Measurements from ENCODE around the gene INSR. TPM values are rescaled to one million over a fixed set of nuclear protein-coding genes. Genes with fewer than 3 reads are reported as not detected.

Gene INSR
- total and polyA plus RNA-seq, 2 donors, result 15.3 to 38.6 TPM

- no peak overlapping the region for H3K27ac ChIP-seq (ENCODE audit: low read depth)
- H3K4me1 ChIP-seq (ENCODE audit: insufficient read depth), result no peaks in the 10 kb centered on the region
- H3K36me3 ChIP-seq (ENCODE audit: insufficient read depth), result peaks cover 4% of the 10 kb centered on the region
- no peak for DNase-seq (ENCODE audit: extremely low spot score)
- no peak overlapping the region for H3K4me3 ChIP-seq (ENCODE audit: low read depth, low read length)
- 97% methylated on average over 16 of the region's 16 CpGs for WGBS
Measured at GRCh38 chr19:7132054-7132453, 162.2 kb downstream of the INSR start.

DNA sequence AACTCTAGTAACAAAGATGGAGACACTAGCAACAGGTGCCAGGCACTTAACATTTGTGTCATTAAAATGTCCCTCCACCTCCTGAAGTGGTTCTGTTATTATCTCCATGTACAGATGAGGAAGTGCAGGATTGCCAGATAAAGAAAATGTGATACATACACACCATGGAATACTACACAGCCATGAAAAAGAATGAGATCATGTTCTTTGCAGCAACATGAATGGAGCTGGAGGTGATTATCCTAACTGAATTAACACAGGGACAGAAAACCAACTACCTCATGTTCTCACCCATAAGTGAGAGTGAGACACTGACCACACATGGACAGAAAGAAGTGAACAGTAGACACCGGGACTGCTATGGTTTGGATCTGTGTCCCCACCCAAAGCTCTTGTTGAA lies 164.2 kb downstream of the INSR start:
- whole genome bisulfite sequencing, result 98% methylated on average over 1 of the region's 1 CpG
- DNase-seq (ENCODE audit: extremely low spot score), result no peak
- Histone ChIP-seq H3K4me3 (ENCODE audit: low read depth, low read length) (no peak overlapping the region), H3K36me3 (ENCODE audit: insufficient read depth) (peaks cover 13% of the 10 kb centered on the region), H3K4me1 (ENCODE audit: insufficient read depth) (no peaks in the 10 kb centered on the region), H3K27ac (ENCODE audit: low read depth) (no peak overlapping the region)

- WGBS, result over 99% methylated on average over 3 of the region's 3 CpGs
- Histone ChIP-seq H3K27ac (ENCODE audit: low read depth) (no peak overlapping the region), H3K4me3 (ENCODE audit: low read depth, low read length) (no peak overlapping the region), H3K4me1 (ENCODE audit: insufficient read depth) (no peaks in the 10 kb centered on the region), H3K36me3 (ENCODE audit: insufficient read depth) (peaks cover 10% of the 10 kb centered on the region)
- no peak for DNase-seq (ENCODE audit: extremely low spot score)
Measured at GRCh38 chr19:7126132-7126531, 168.1 kb downstream of the INSR start.

GRCh38 chr19:7125221-7125620 lies 169.0 kb downstream of the INSR start:
- no peak for DNase-seq (ENCODE audit: extremely low spot score)
- Histone ChIP-seq H3K27ac (ENCODE audit: low read depth) (no peak overlapping the region), H3K36me3 (ENCODE audit: insufficient read depth) (peaks cover 10% of the 10 kb centered on the region), H3K4me1 (ENCODE audit: insufficient read depth) (no peaks in the 10 kb centered on the region), H3K4me3 (ENCODE audit: low read depth, low read length) (no peak overlapping the region)
- WGBS, result 96% methylated on average over 16 of the region's 16 CpGs

GRCh38 chr19:7124782-7125181 lies 169.4 kb downstream of the INSR start:
- 62% methylated on average over 3 of the region's 3 CpGs for WGBS
- DNase-seq (ENCODE audit: extremely low spot score), result no peak
- no peak overlapping the region for H3K4me3 ChIP-seq (ENCODE audit: low read depth, low read length)
- no peaks in the 10 kb centered on the region for H3K4me1 ChIP-seq (ENCODE audit: insufficient read depth)
- H3K27ac ChIP-seq (ENCODE audit: low read depth), result no peak overlapping the region
- peaks cover 10% of the 10 kb centered on the region for H3K36me3 ChIP-seq (ENCODE audit: insufficient read depth)

GRCh38 chr19:7122701-7123100 lies 171.5 kb downstream of the INSR start:
- Histone ChIP-seq H3K36me3 (ENCODE audit: insufficient read depth) (peaks cover 9% of the 10 kb centered on the region), H3K4me3 (ENCODE audit: low read depth, low read length) (no peak overlapping the region), H3K27ac (ENCODE audit: low read depth) (no peak overlapping the region), H3K4me1 (ENCODE audit: insufficient read depth) (no peaks in the 10 kb centered on the region)
- 96% methylated on average over 16 of the region's 16 CpGs for WGBS
- no peak for DNase-seq (ENCODE audit: extremely low spot score)

DNA sequence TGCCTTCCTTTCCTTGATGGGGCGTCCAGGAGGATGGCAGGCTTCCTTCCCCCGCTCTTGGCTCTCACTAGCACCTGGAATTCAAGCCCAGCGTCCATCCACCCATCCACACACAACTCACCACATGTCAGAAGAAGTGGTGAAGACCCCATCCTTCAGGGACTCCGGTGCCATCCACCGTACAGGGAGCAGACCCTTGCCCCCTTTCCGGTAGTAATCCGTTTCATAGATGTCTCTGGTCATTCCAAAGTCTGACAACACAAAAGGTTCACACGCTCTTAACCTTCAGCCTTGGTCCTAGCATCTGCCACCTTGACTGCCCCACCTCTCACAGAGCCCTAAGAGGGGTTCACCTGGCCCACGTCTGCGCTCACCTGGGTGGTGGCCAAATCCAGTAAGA lies 173.7 kb downstream of the INSR start:
- no peak for DNase-seq (ENCODE audit: extremely low spot score)
- 95% methylated on average over 10 of the region's 10 CpGs for WGBS
- Histone ChIP-seq H3K4me3 (ENCODE audit: low read depth, low read length) (no peak overlapping the region), H3K36me3 (ENCODE audit: insufficient read depth) (peaks cover 4% of the 10 kb centered on the region), H3K27ac (ENCODE audit: low read depth) (no peak overlapping the region), H3K4me1 (ENCODE audit: insufficient read depth) (no peaks in the 10 kb centered on the region)

- peaks cover 4% of the 10 kb centered on the region for H3K36me3 ChIP-seq (ENCODE audit: insufficient read depth)
- H3K27ac ChIP-seq (ENCODE audit: low read depth), result no peak overlapping the region
- 95% methylated on average over 14 of the region's 14 CpGs for WGBS
- H3K4me3 ChIP-seq (ENCODE audit: low read depth, low read length), result no peak overlapping the region
- H3K4me1 ChIP-seq (ENCODE audit: insufficient read depth), result no peaks in the 10 kb centered on the region
- DNase-seq (ENCODE audit: extremely low spot score), result no peak
Measured at GRCh38 chr19:7119582-7119981, 174.6 kb downstream of the INSR start.

DNA sequence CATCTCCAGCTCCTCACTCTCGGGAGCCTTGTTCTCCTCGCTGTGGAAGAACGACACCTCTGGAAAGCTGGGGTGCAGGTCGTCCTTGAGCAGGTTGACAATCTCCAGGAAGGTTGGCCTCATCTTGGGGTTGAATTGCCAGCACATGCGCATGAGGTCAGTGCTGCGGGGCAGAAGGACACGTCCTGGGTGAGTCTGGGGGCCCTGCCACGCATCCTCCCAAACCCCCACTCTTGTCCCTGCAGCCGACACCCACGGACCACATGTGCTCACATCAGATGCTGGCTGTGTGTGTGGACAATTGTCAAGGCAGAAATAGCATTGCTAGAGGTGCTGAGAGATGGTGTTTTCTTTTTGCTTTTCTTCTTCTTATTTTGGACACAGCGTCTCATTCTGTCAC lies 177.0 kb downstream of the INSR start:
- no peak for DNase-seq (ENCODE audit: extremely low spot score)
- WGBS, result 94% methylated on average over 11 of the region's 11 CpGs

DNA sequence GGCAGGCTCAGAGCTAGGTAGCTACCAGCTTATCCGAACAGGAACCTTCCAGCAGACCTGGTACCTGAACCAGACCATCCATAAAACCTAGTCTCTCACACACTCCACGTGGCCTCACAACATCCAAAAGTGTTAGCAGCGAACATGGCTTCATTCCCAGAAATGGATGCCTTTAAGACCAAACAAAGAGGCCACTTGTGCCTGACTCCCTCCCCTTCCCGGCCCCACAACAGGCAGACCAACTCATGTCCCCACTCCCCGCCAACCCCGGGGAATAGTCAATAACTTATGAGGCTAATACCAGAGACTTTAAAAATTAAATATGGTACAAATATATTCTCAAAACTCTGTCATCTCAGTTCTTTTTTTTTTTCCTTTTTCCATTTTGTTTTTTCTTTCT lies 178.5 kb downstream of the INSR start:
- H3K4me1 ChIP-seq (ENCODE audit: insufficient read depth), result no peaks in the 10 kb centered on the region
- no peak overlapping the region for H3K4me3 ChIP-seq (ENCODE audit: low read depth, low read length)
- peaks cover 4% of the 10 kb centered on the region for H3K36me3 ChIP-seq (ENCODE audit: insufficient read depth)
- WGBS, result 78% methylated on average over 6 of the region's 6 CpGs
- no peak overlapping the region for H3K27ac ChIP-seq (ENCODE audit: low read depth)
- no peak for DNase-seq (ENCODE audit: extremely low spot score)

More for the DNA sequence above, 177.0 kb downstream of the INSR start:
- Histone ChIP-seq H3K36me3 (ENCODE audit: insufficient read depth) (peaks cover 4% of the 10 kb centered on the region), H3K4me3 (ENCODE audit: low read depth, low read length) (no peak overlapping the region), H3K4me1 (ENCODE audit: insufficient read depth) (no peaks in the 10 kb centered on the region), H3K27ac (ENCODE audit: low read depth) (no peak overlapping the region)

GRCh38 chr19:7113233-7113632 lies 181.0 kb downstream of the INSR start:
- no peaks in the 10 kb centered on the region for H3K4me1 ChIP-seq (ENCODE audit: insufficient read depth)
- whole genome bisulfite sequencing, result 92% methylated on average over 1 of the region's 1 CpG

GRCh38 chr19:7112675-7113074 lies 181.5 kb downstream of the INSR start:
- Histone ChIP-seq H3K36me3 (ENCODE audit: insufficient read depth) (peaks cover 4% of the 10 kb centered on the region), H3K4me3 (ENCODE audit: low read depth, low read length) (no peak overlapping the region), H3K4me1 (ENCODE audit: insufficient read depth) (no peaks in the 10 kb centered on the region), H3K27ac (ENCODE audit: low read depth) (no peak overlapping the region)
- DNase-seq (ENCODE audit: extremely low spot score), result no peak
- WGBS, result 92% methylated on average over 4 of the region's 4 CpGs

More at GRCh38 chr19:7113233-7113632, 181.0 kb downstream of the INSR start:
- DNase-seq (ENCODE audit: extremely low spot score), result no peak
- H3K4me3 ChIP-seq (ENCODE audit: low read depth, low read length), result no peak overlapping the region
- no peak overlapping the region for H3K27ac ChIP-seq (ENCODE audit: low read depth)
- H3K36me3 ChIP-seq (ENCODE audit: insufficient read depth), result peaks cover 4% of the 10 kb centered on the region

DNA sequence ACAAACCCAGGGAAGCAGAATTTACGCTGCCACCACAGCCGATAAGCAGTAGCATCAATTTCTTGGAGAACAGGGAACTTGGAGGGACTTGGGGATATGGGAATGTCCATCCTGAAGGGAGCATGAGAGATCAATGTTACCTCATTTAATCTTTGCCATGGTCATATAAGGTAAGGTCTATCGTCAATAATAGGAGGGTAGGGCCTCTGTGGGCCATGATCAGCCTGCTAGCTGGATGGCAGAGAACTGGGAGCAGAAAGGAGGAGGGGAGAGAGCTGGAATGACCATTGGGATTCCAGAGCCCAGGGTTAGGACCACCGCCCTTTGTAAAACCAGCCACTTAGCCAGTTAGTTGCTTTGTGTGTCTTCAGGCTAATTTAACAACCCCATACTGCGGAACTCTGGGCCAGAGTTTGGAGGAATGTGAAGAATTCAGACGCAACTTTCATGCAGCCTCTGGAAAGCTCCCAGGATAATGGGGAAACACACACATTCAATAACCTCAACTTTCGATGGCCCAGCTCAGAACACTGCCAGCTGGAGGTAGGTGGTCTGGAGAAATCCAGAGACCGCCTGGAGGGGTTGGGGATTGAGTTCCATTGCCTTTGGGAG lies 184.4 kb downstream of the INSR start:
- 60% methylated on average over 8 of the region's 8 CpGs for WGBS
- H3K4me3 ChIP-seq (ENCODE audit: low read depth, low read length), result no peak overlapping the region
- H3K36me3 ChIP-seq (ENCODE audit: insufficient read depth), result no peaks in the 10 kb centered on the region
- H3K27ac ChIP-seq (ENCODE audit: low read depth), result no peak overlapping the region
- no peaks in the 10 kb centered on the region for H3K4me1 ChIP-seq (ENCODE audit: insufficient read depth)
- no peak for DNase-seq (ENCODE audit: extremely low spot score)

- no peak for DNase-seq (ENCODE audit: extremely low spot score)
- no peaks in the 10 kb centered on the region for H3K36me3 ChIP-seq (ENCODE audit: insufficient read depth)
- no peak overlapping the region for H3K27ac ChIP-seq (ENCODE audit: low read depth)
- no peak overlapping the region for H3K4me3 ChIP-seq (ENCODE audit: low read depth, low read length)
- H3K4me1 ChIP-seq (ENCODE audit: insufficient read depth), result no peaks in the 10 kb centered on the region
- WGBS, result 85% methylated on average over 10 of the region's 10 CpGs
Measured at GRCh38 chr19:7106711-7107657, 187.2 kb downstream of the INSR start.
